HepG2 (cell line): ENCODE data around the gene EPHA3. TPM values are rescaled to one million over a fixed set of nuclear protein-coding genes. Genes with fewer than 3 reads are reported as not detected.

Experiments
- ATAC-seq: fragments of 200-7000 bp; cut with Tn5 transposase; 3 replicates; pipeline ENCODE4 v1.9.1; 2020; ENCODE audit warnings: mild to moderate bottlenecking, moderate library complexity
- BruUV-seq: library from RNA; stranded (reverse); fragments of 400-500 nt; replicated peaks from 2 replicates; lab custom pipeline; 2021; lab: Mats Ljungman, UMichigan
- CTCF ChIA-PET: fragments of 300-600 bp; formaldehyde crosslinking; extraction: SDS; loops from one replicate; lab custom pipeline; 2021; ENCODE audit warnings: low total read pairs, inconsistent platforms, low intra/inter-chr PET ratio; lab: Yijun Ruan, JAX
- POLR2A ChIA-PET: fragments of 350-600 bp; sonication (Branson Sonifier 250); formaldehyde crosslinking; loops from one replicate; lab custom pipeline; 2020; ENCODE audit warnings: antibody characterized with exemption, inconsistent platforms; lab: Yijun Ruan, JAX
- DNase-seq: peaks from one replicate; pipeline ENCODE4 v3.0.0-alpha.2; 2015; ENCODE audit warnings: low spot score
- FAIRE-seq: peaks from 3 replicates; lab custom pipeline; 2011; peaks lifted over from hg19 to GRCh38; lab: Jason Lieb, UNC
- H2AFZ ChIP-seq: one replicate; pipeline ENCODE4 v1.6.1; 2011; ENCODE audit warnings: low read length, inconsistent platforms
- H3K27ac ChIP-seq: fragments of 300-600 bp; 3 replicates; pipeline ENCODE4 v1.8.0; 2011; ENCODE audit warnings: mixed run types, mild to moderate bottlenecking, mixed read lengths, low read length, inconsistent platforms; ENCODE audit not compliant: insufficient read depth; ENCODE audit errors: extremely low read length
- H3K27me3 ChIP-seq, 2 experiments: fragments of 200-600 bp in 1 of 2; 2 replicates in 1 of 2; 3 replicates in 1 of 2; pipeline versions ENCODE4 v1.6.0 to v1.8.0; 2011; ENCODE audit warnings: low read length in 2 of 2, mild to moderate bottlenecking in 2 of 2, moderate library complexity in 2 of 2, inconsistent platforms in 1 of 2; ENCODE audit not compliant: insufficient read depth in 2 of 2, control insufficient read depth in 1 of 2
- H3K36me3 ChIP-seq, 2 experiments: fragments of 200-600 bp in 1 of 2; replicated peaks in 1 of 2; 2 replicates in 1 of 2; 3 replicates in 1 of 2; pipeline versions ENCODE4 v1.5.1 to v1.8.0; 2011; ENCODE audit warnings: low read length in 2 of 2, inconsistent platforms in 1 of 2; ENCODE audit not compliant: insufficient read depth in 2 of 2, control insufficient read depth in 1 of 2
- H3K4me1 ChIP-seq: 2 replicates; pipeline ENCODE4 v1.5.1; 2012; ENCODE audit warnings: low read length, inconsistent platforms; ENCODE audit not compliant: insufficient read depth
- H3K4me2 ChIP-seq: 2 replicates; pipeline ENCODE4 v1.6.0; 2011; ENCODE audit warnings: low read depth, low read length, inconsistent platforms
- H3K4me3 ChIP-seq, 3 experiments: fragments of 200-600 bp in 1 of 3; sonication (generic), shearing (Covaris generic) in 1 of 3; replicated peaks in 1 of 3; 2 replicates each; pipeline ENCODE4 v1.5.1; 2011 to 2016; ENCODE audit warnings: low read length in 3 of 3, inconsistent platforms in 2 of 3, low read depth in 2 of 3, mild to moderate bottlenecking in 2 of 3, control low read depth in 1 of 3, mixed read lengths in 1 of 3; ENCODE audit not compliant: insufficient read depth in 1 of 3
- H3K79me2 ChIP-seq: one replicate; pipeline ENCODE4 v1.6.1; 2011; ENCODE audit warnings: low read length, inconsistent platforms; ENCODE audit not compliant: insufficient read depth
- H3K9ac ChIP-seq: 2 replicates; pipeline ENCODE4 v1.6.0; 2011; ENCODE audit warnings: mild to moderate bottlenecking, low read depth, low read length, inconsistent platforms; ENCODE audit not compliant: insufficient read depth
- H3K9me3 ChIP-seq: 2 replicates; pipeline ENCODE4 v1.5.1; 2012; ENCODE audit warnings: mild to moderate bottlenecking, low read length
- H4K20me1 ChIP-seq: 2 replicates; pipeline ENCODE4 v1.6.0; 2011; ENCODE audit warnings: inconsistent platforms, mild to moderate bottlenecking, low read length, moderate library complexity; ENCODE audit not compliant: insufficient read depth
- AFF4 ChIP-seq: sonication (generic); formaldehyde crosslinking; IDR thresholded peaks from 2 replicates; pipeline ENCODE4 v1.4.0; 2020; ENCODE audit warnings: missing genetic modification reagents
- AHR ChIP-seq: IDR thresholded peaks from 2 replicates; pipeline ENCODE4 v1.6.1; 2018; ENCODE audit warnings: missing genetic modification reagents, missing compliant biosample characterization
- FOSL1 ChIP-seq: sonication (generic); formaldehyde crosslinking; IDR thresholded peaks from 2 replicates; pipeline ENCODE4 v1.9.0; 2021; ENCODE audit warnings: missing genetic modification reagents, borderline replicate concordance
- HOXA3 ChIP-seq: sonication (generic); formaldehyde crosslinking; IDR thresholded peaks from 2 replicates; pipeline ENCODE4 v1.5.0; 2020; ENCODE audit warnings: missing genetic modification reagents
- IRF1 ChIP-seq: sonication (generic); formaldehyde crosslinking; IDR thresholded peaks from 2 replicates; pipeline ENCODE4 v1.4.0; 2020; ENCODE audit warnings: low read depth, mild to moderate bottlenecking, missing genetic modification reagents
- KDM2A ChIP-seq: sonication (generic); formaldehyde crosslinking; IDR thresholded peaks from 2 replicates; pipeline ENCODE4 v1.4.0; 2020; ENCODE audit warnings: low read depth, missing genetic modification reagents, borderline replicate concordance
- MAX ChIP-seq: IDR thresholded peaks from 2 replicates; pipeline ENCODE4 v1.6.1; 2012; ENCODE audit warnings: inconsistent platforms
- MAZ ChIP-seq, 2 experiments: sonication (generic) in 1 of 2; formaldehyde crosslinking in 1 of 2; IDR thresholded peaks; 2 replicates each; pipeline versions ENCODE4 v1.5.0 to v1.6.1; 2012 to 2020; ENCODE audit warnings: low read depth in 2 of 2, mild to moderate bottlenecking in 2 of 2, borderline replicate concordance in 1 of 2, improper control_type of control experiment in 1 of 2, low read length in 1 of 2, missing genetic modification reagents in 1 of 2, moderate library complexity in 1 of 2
- NCOA2 ChIP-seq: sonication (generic); formaldehyde crosslinking; IDR thresholded peaks from 2 replicates; pipeline ENCODE4 v1.8.0; 2022; ENCODE audit warnings: inconsistent platforms
- NFIB ChIP-seq: sonication (generic); formaldehyde crosslinking; IDR thresholded peaks from 2 replicates; pipeline ENCODE4 v1.9.0; 2021; ENCODE audit warnings: missing genetic modification reagents, mild to moderate bottlenecking, borderline replicate concordance
- SKIL ChIP-seq: sonication (generic); formaldehyde crosslinking; IDR thresholded peaks from 2 replicates; pipeline ENCODE4 v1.8.0; 2022; ENCODE audit warnings: missing genetic modification reagents, mild to moderate bottlenecking, moderate library complexity, borderline replicate concordance
- TEAD2 ChIP-seq: sonication (generic); formaldehyde crosslinking; IDR thresholded peaks from 2 replicates; pipeline ENCODE4 v1.9.0; 2021; ENCODE audit warnings: missing genetic modification reagents
- TEF ChIP-seq: sonication (generic); formaldehyde crosslinking; IDR thresholded peaks from 2 replicates; pipeline ENCODE4 v1.5.0; 2020; ENCODE audit warnings: missing genetic modification reagents
- ZBTB46 ChIP-seq: sonication (generic); formaldehyde crosslinking; IDR thresholded peaks from 2 replicates; pipeline ENCODE4 v1.4.0; 2020; ENCODE audit warnings: mild to moderate bottlenecking, missing genetic modification reagents, borderline replicate concordance
- ZNF720 ChIP-seq: sonication (generic); formaldehyde crosslinking; IDR thresholded peaks from 2 replicates; pipeline ENCODE4 v1.4.0; 2020; ENCODE audit warnings: missing genetic modification reagents
- WGBS: methylation state at CpG from one replicate; pipeline ENCODE4 v1.1.6; 2017; ENCODE audit warnings: low lambda C conversion rate; 5-methylcytosine and 5-hydroxymethylcytosine counted together
- in situ Hi-C: cut with HindIII; loops from 2 replicates; pipeline ENCODE4 v1.10.0; 2017; ENCODE audit warnings: low pct_unique_long_range_greater_than_20kb; ENCODE audit not compliant: extremely low pct_ligation_motif_present
- intact Hi-C: fragments of 100-400 bp; cut with micrococcal nuclease; formaldehyde crosslinking; loops from one replicate; pipeline ENCODE4 v1.10.0; 2022; ENCODE audit not compliant: unreplicated experiment
- polyA plus RNA-seq, 8 experiments: library from polyadenylated mRNA; depleted of rRNA in 3 of 8; stranded (reverse) in 7 of 8; unstranded in 1 of 8; fragments of >200 nt; fragmentation: Illumina TruSeq in 4 of 8; extraction: Trizol in 4 of 8; gene quantifications; 2 replicates each; pipeline versions ENCODE4 v1.2.1 to v1.2.3, GENCODE V29; 2011 to 2016; ENCODE audit warnings: low read depth in 4 of 8, missing spikeins in 1 of 8, mixed read lengths in 1 of 8; ENCODE audit not compliant: insufficient read depth in 1 of 8
- total RNA-seq, 5 experiments: library from RNA; depleted of rRNA; stranded (reverse); fragments of >200 nt; fragmentation: Illumina TruSeq; extraction: Trizol; gene quantifications; 2 replicates each; pipeline ENCODE4 v1.2.3, GENCODE V29; 2016; ENCODE audit warnings: low read depth in 1 of 5

The EPHA3 gene
- total and polyA plus RNA-seq, 2 of the 13 experiments (the other 11 are each of a cell fraction or from before 2014, with no cell fraction given): 0.01 TPM; not detected in 1

GRCh38 chr3:89300526-89300925, 193.1 kb downstream of the EPHA3 start:
- H4K20me1 ChIP-seq: no peaks in the 10 kb centered on the region
- no peak for ATAC-seq
- no peaks in the 10 kb centered on the region for H3K36me3 ChIP-seq
- intact Hi-C loops (no loop called here), in situ Hi-C loops (no loop called here)
- WGBS: 0% methylated on average over 2 of the region's 2 CpGs
- CTCF ChIA-PET: no interaction called here
- no peak for FAIRE-seq
- no peak overlapping the region for H3K4me2 ChIP-seq
- H3K27ac ChIP-seq: no peak overlapping the region
- POLR2A ChIA-PET: no interaction called here
- no peaks in the 10 kb centered on the region for H3K79me2 ChIP-seq
- DNase-seq: no peak
- no peak overlapping the region for H3K9ac ChIP-seq
- no peaks in the 10 kb centered on the region for H3K9me3 ChIP-seq
- BruUV-seq: no TSS peak
- no peaks in the 10 kb centered on the region for H3K4me1 ChIP-seq
- H2AFZ ChIP-seq: no peak overlapping the region
- H3K4me3 ChIP-seq: no peak overlapping the region
- H3K27me3 ChIP-seq: no peaks in the 10 kb centered on the region
- TF ChIP-seq AHR (no peak), FOSL1 (CRISPR knock-in tag) (no peak), ZBTB46 (CRISPR knock-in tag) (no peak), KDM2A (CRISPR knock-in tag) (no peak), HOXA3 (CRISPR knock-in tag) (no peak), MAZ (IDR thresholded peaks at IDR 0.05; ENCODE audit: borderline replicate concordance, low read depth, low read length) (no peak), MAZ (CRISPR knock-in tag; IDR thresholded peaks at IDR 0.05; ENCODE audit: low read depth) (no peak), TEAD2 (CRISPR knock-in tag) (no peak), TEF (CRISPR knock-in tag) (no peak), ZNF720 (CRISPR knock-in tag) (no peak), SKIL (CRISPR knock-in tag) (no peak), MAX (no peak), NCOA2 (CRISPR knock-in tag) (no peak), NFIB (CRISPR knock-in tag) (no peak), AFF4 (no peak), IRF1 (no peak)
